IMR-90 (cell line): ENCODE measurements around the gene SIX4. TPM values are rescaled to one million over a fixed set of nuclear protein-coding genes. Genes with fewer than 3 reads are reported as not detected.
A peak's percentile ranks its signal among the peaks of the same experiment; 100 is the strongest.

Experiments used
- ATAC-seq: fragments of 200-7000 bp; cut with Tn5 transposase; 2 replicates; pipeline ENCODE4 v1.9.1; 2020; ENCODE audit warnings: low read depth, mild to moderate bottlenecking, moderate library complexity
- BruUV-seq: library from RNA; stranded (reverse); fragments of 400-500 nt; replicated peaks from 2 replicates; lab custom pipeline; 2021; lab: Mats Ljungman, UMichigan
- CTCF ChIA-PET: fragments of 300-600 bp; formaldehyde crosslinking; extraction: SDS; loops from one replicate; lab custom pipeline; 2021; ENCODE audit warnings: antibody characterized with exemption; lab: Yijun Ruan, JAX
- POLR2A ChIA-PET: fragments of 300-600 bp; sonication (Branson Sonifier 250); formaldehyde crosslinking; loops from one replicate; lab custom pipeline; 2022; ENCODE audit warnings: antibody characterized with exemption; ENCODE audit not compliant: unreplicated experiment; lab: Charles Lee
- DNase-seq: peaks from one replicate; pipeline ENCODE4 v3.0.0; 2013
- H2AFZ ChIP-seq: replicated peaks from 2 replicates; pipeline ENCODE3; 2013; ENCODE audit warnings: low read length, mild to moderate bottlenecking; ENCODE audit not compliant: poor library complexity
- H2AK5ac ChIP-seq: 2 replicates; pipeline ENCODE4 v1.6.1; 2013; ENCODE audit warnings: low read depth, low read length, inconsistent platforms
- H2AK9ac ChIP-seq: replicated peaks from 2 replicates; pipeline ENCODE3; 2013; ENCODE audit warnings: mild to moderate bottlenecking, low read depth, low read length, moderate library complexity; ENCODE audit not compliant: poor library complexity
- H2BK120ac ChIP-seq: 2 replicates; pipeline ENCODE4 v1.6.1; 2013; ENCODE audit warnings: low read depth, low read length, inconsistent platforms
- H2BK15ac ChIP-seq: 3 replicates; pipeline ENCODE4 v1.6.1; 2013; ENCODE audit warnings: low read depth, low read length, inconsistent platforms
- H2BK20ac ChIP-seq: 2 replicates; pipeline ENCODE4 v1.6.1; 2013; ENCODE audit warnings: low read depth, mild to moderate bottlenecking, inconsistent platforms, low read length, moderate library complexity
- H2BK5ac ChIP-seq: 2 replicates; pipeline ENCODE4 v1.6.1; 2013; ENCODE audit warnings: mild to moderate bottlenecking, low read depth, low read length, inconsistent platforms; ENCODE audit not compliant: poor library complexity, severe bottlenecking
- H3K14ac ChIP-seq: replicated peaks from 2 replicates; pipeline ENCODE4 v1.6.1; 2013; ENCODE audit warnings: low read depth, low read length, inconsistent platforms
- H3K18ac ChIP-seq: 2 replicates; pipeline ENCODE4 v1.6.1; 2013; ENCODE audit warnings: low read depth, low read length, control low read depth
- H3K23ac ChIP-seq: 2 replicates; pipeline ENCODE4 v1.6.1; 2013; ENCODE audit warnings: low read depth, low read length, inconsistent platforms
- H3K27ac ChIP-seq: 2 replicates; pipeline ENCODE4 v1.5.1; 2013; ENCODE audit warnings: mild to moderate bottlenecking, control low read depth, low read length; ENCODE audit not compliant: insufficient read depth
- H3K27me3 ChIP-seq: 2 replicates; pipeline ENCODE4 v1.6.1; 2013; ENCODE audit warnings: low read length; ENCODE audit not compliant: control insufficient read depth, insufficient read depth
- H3K36me3 ChIP-seq: 2 replicates; pipeline ENCODE4 v1.6.1; 2013; ENCODE audit warnings: low read length, mixed read lengths; ENCODE audit not compliant: control insufficient read depth, insufficient read depth
- H3K4ac ChIP-seq: 2 replicates; pipeline ENCODE4 v1.6.1; 2013; ENCODE audit warnings: low read depth, low read length, inconsistent platforms
- H3K4me1 ChIP-seq: 2 replicates; pipeline ENCODE4 v1.6.1; 2013; ENCODE audit warnings: low read length, mixed read lengths; ENCODE audit not compliant: control insufficient read depth, insufficient read depth
- H3K4me2 ChIP-seq: 2 replicates; pipeline ENCODE4 v1.6.1; 2013; ENCODE audit warnings: low read depth, mild to moderate bottlenecking, control low read depth, low read length, moderate library complexity
- H3K4me3 ChIP-seq: 2 replicates; pipeline ENCODE4 v1.5.1; 2013; ENCODE audit warnings: low read depth, mild to moderate bottlenecking, control low read depth, low read length, moderate library complexity; ENCODE audit not compliant: insufficient read depth
- H3K56ac ChIP-seq: 2 replicates; pipeline ENCODE4 v1.6.1; 2013; ENCODE audit warnings: low read length, inconsistent platforms; ENCODE audit not compliant: insufficient read depth; ENCODE audit errors: extremely low read depth
- H3K79me1 ChIP-seq, 2 experiments: 2 replicates each; pipeline ENCODE4 v1.6.1; 2013; ENCODE audit warnings: low read length in 2 of 2, inconsistent platforms in 1 of 2, low read depth in 1 of 2
- H3K9ac ChIP-seq: 2 replicates; pipeline ENCODE4 v1.6.1; 2013; ENCODE audit warnings: low read depth, low read length, control low read depth
- H3K9me1 ChIP-seq: 2 replicates; pipeline ENCODE4 v1.6.1; 2013; ENCODE audit warnings: low read length, inconsistent platforms; ENCODE audit not compliant: insufficient read depth
- H3K9me3 ChIP-seq: 2 replicates; pipeline ENCODE4 v1.6.1; 2013; ENCODE audit warnings: low read length; ENCODE audit not compliant: control insufficient read depth, insufficient read depth
- H4K20me1 ChIP-seq: 2 replicates; pipeline ENCODE4 v1.6.1; 2013; ENCODE audit warnings: low read length, inconsistent platforms; ENCODE audit not compliant: insufficient read depth
- H4K5ac ChIP-seq: 2 replicates; pipeline ENCODE4 v1.6.1; 2013; ENCODE audit warnings: mild to moderate bottlenecking, low read depth, low read length, control low read depth
- H4K8ac ChIP-seq, 2 experiments: 2 replicates each; pipeline ENCODE4 v1.6.1; 2013; ENCODE audit warnings: low read depth in 2 of 2, low read length in 2 of 2, control low read depth in 1 of 2, inconsistent platforms in 1 of 2
- H4K91ac ChIP-seq: 2 replicates; pipeline ENCODE4 v1.6.1; 2013; ENCODE audit warnings: low read depth, low read length, inconsistent platforms; ENCODE audit not compliant: insufficient read depth
- BHLHE40 ChIP-seq: fragments of 150-350 bp; IDR thresholded peaks from 2 replicates; pipeline ENCODE4 v1.6.1; 2016; ENCODE audit warnings: mild to moderate bottlenecking, low read depth, low read length
- RAD21 ChIP-seq: IDR thresholded peaks from 2 replicates; pipeline ENCODE4 v1.6.1; 2012; ENCODE audit warnings: low read length, improper control_type of control experiment
- RFX5 ChIP-seq: IDR thresholded peaks from 2 replicates; pipeline ENCODE4 v1.8.0; 2012; ENCODE audit warnings: low read depth, mild to moderate bottlenecking, low read length, moderate library complexity
- SMC3 ChIP-seq: fragments of 150-350 bp; IDR thresholded peaks from 2 replicates; pipeline ENCODE4 v1.6.1; 2016; ENCODE audit warnings: low read depth, mild to moderate bottlenecking, antibody characterized with exemption, low read length, moderate library complexity
- WGBS, 2 experiments: methylation state at CpG; one replicate each; pipeline versions ENCODE4 v1.1.5 to v1.1.7; 2013; ENCODE audit warnings: missing lambda C conversion rate in 2 of 2; ENCODE audit not compliant: insufficient read length in 1 of 2; ENCODE audit errors: extremely low coverage in 2 of 2; 5-methylcytosine and 5-hydroxymethylcytosine counted together
- dilution Hi-C: fragments of 300-500 bp; cut with HindIII; formaldehyde crosslinking; loops from one replicate; pipeline ENCODE4 v1.14.3; 2018; ENCODE audit warnings: low sequenced_read_pairs; ENCODE audit not compliant: unreplicated experiment
- in situ Hi-C: fragments of 300-500 bp; cut with MboI; formaldehyde crosslinking; loops from 3 replicates; pipeline ENCODE4 v1.14.3; 2019; ENCODE audit warnings: low sequenced_read_pairs, inconsistent platforms, mixed read lengths
- intact Hi-C: fragments of 100-400 bp; cut with micrococcal nuclease; formaldehyde crosslinking; loops from 2 replicates; pipeline ENCODE4 v1.10.0; 2022
- polyA plus RNA-seq, 3 experiments: library from polyadenylated mRNA; depleted of rRNA; stranded (reverse); fragments of >200 nt; gene quantifications; 2 replicates each; pipeline ENCODE4 v1.2.3, GENCODE V29; 2012; ENCODE audit warnings: low replicate concordance in 1 of 3
- total RNA-seq: library from RNA; depleted of rRNA; stranded (reverse); fragments of >200 nt; gene quantifications from 2 replicates; pipeline ENCODE4 v1.2.3, GENCODE V29; 2012
- TF ChIP-seq, protein P1 (sequence below): conservative IDR thresholded peaks from 2 replicates; pipeline ENCODE4 v1.5.1; 2012; ENCODE audit warnings: mild to moderate bottlenecking, low read depth, low read length, improper control_type of control experiment

Gene SIX4
- total and polyA plus RNA-seq, 2 of the 4 experiments (the other 2 are of a cell fraction): 7.1 to 42.7 TPM

DNA sequence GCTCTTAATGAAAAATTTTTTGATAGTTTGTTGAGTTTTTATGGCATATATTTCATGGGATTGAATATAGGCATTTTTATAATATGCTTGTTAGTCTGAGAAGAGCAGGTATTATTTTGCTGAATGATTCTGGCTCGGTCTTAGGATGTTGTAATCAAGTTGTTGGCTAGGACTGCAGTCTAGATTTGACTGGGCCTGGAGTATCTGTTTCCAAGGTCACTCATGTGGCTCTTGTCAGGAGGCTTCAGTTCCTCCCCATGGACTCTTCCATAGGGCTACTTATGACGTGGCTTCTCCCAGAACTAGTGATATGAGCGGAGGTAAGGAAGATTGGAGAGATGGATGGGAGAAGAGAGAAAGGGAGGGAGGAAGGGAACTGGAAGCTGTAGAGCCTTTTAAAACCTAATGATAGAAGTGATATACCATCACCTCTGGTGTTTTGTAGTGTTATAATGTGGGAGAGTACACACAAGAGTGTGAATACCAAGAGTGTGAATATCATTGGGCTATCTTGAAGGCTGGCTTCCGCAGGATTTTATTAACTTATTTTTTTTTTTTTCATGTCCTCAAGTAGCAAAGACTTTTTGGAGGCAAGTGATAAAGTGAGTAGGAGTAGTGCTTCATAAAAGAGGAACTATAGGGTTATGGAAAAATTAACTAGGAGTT, 14.8 kb upstream of the SIX4 start:
- H4K20me1 ChIP-seq: peaks cover 15% of the 10 kb centered on the region; the same call in 1 of the 2 replicates
- H4K91ac ChIP-seq: no peak overlapping the region
- no TSS peak for BruUV-seq
- H2AFZ ChIP-seq: no peak overlapping the region
- H3K14ac ChIP-seq: no peak overlapping the region
- no peaks in the 10 kb centered on the region for H3K27me3 ChIP-seq
- no peak overlapping the region for H2BK15ac ChIP-seq
- no peak overlapping the region for H2BK120ac ChIP-seq
- H3K36me3 ChIP-seq: no peaks in the 10 kb centered on the region
- H3K9me3 ChIP-seq: no peaks in the 10 kb centered on the region
- no peak overlapping the region for H3K18ac ChIP-seq
- no peak overlapping the region for H2BK20ac ChIP-seq
- no peak overlapping the region for H3K4me3 ChIP-seq
- H2AK9ac ChIP-seq: no peak overlapping the region
- H3K4me2 ChIP-seq: no peak overlapping the region
- dilution Hi-C loops (no loop called here), intact Hi-C loops (loop anchor here (5.0 kb wide), 1 partner anchor 38 kb away; no protein-coding TSS in a partner anchor), in situ Hi-C loops (no loop called here)
- no peak for TF ChIP-seq BHLHE40
- TF ChIP-seq RAD21: no peak
- TF ChIP-seq, protein P1, sequence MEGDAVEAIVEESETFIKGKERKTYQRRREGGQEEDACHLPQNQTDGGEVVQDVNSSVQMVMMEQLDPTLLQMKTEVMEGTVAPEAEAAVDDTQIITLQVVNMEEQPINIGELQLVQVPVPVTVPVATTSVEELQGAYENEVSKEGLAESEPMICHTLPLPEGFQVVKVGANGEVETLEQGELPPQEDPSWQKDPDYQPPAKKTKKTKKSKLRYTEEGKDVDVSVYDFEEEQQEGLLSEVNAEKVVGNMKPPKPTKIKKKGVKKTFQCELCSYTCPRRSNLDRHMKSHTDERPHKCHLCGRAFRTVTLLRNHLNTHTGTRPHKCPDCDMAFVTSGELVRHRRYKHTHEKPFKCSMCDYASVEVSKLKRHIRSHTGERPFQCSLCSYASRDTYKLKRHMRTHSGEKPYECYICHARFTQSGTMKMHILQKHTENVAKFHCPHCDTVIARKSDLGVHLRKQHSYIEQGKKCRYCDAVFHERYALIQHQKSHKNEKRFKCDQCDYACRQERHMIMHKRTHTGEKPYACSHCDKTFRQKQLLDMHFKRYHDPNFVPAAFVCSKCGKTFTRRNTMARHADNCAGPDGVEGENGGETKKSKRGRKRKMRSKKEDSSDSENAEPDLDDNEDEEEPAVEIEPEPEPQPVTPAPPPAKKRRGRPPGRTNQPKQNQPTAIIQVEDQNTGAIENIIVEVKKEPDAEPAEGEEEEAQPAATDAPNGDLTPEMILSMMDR: no peak
- TF ChIP-seq SMC3: no peak
- TF ChIP-seq RFX5: no peak
- H3K4ac ChIP-seq: 0 out of 2 replicates have a peak overlapping the region, but pooled peaks have one; percentile 4
- no peaks in the 10 kb centered on the region; the same call in 1 of the 2 replicates for H3K9me1 ChIP-seq
- no peak overlapping the region for H2AK5ac ChIP-seq
- no CpG with 5 or more reads among the region's 4 CpGs for WGBS, 2 experiments
- H3K79me1 ChIP-seq: peaks cover 3 to 37% of the 10 kb centered on the region in 2 experiments; a peak in 2 of 4 replicates
- no peak overlapping the region for H4K8ac ChIP-seq
- ATAC-seq: no peak
- CTCF ChIA-PET: no interaction called here
- H3K27ac ChIP-seq: no peak overlapping the region
- peak overlapping the region; percentile 50; the same call in 1 of the 2 replicates for H4K5ac ChIP-seq
- no peak for DNase-seq
- no peak overlapping the region for H3K23ac ChIP-seq
- no peak overlapping the region for H3K9ac ChIP-seq
- POLR2A ChIA-PET: no interaction called here
- peaks cover 3% of the 10 kb centered on the region for H3K4me1 ChIP-seq
- no peak overlapping the region for H2BK5ac ChIP-seq
- no peak overlapping the region for H3K56ac ChIP-seq
